Measurements from ENCODE around the gene ZNF837.

ZNF837 gene

DNA sequence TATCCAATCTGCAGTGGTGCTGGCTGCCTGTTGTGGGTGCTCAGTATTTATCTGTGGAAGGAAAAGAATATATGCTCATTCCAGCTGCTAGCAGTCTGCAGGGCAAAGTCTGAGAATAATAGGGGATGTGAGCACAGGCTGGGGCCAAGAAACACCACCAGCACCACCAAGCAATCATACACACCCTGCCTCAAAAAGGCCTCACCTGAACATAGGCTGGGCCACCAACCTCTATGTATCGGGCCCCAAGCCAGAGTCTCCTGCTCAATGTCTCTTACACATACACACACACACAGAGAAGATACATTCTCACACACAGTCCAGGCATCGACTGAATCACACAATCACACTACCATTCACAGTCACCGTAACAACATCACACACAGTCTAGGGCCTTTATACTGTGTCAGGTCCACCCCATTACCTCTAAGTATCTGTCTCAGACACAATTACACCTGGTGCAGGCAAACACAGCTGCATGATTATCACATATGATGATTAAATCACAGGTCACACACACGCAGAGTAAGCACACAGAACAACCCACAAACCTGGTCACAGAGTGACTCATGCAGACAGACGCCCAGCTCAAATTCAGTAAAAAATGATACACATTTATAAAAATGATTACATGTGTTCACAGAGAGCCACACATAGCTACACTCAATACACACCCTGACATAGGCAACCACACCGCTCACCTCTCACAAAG is 55.4 kb downstream of the ZNF837 start:
- Histone ChIP-seq H3K9me3 (no peaks in the 10 kb centered on the region), H3K9ac (peak overlapping the region; percentile 82), H3K36me3 (peaks cover 20% of the 10 kb centered on the region), H3K4me3 (peak overlapping the region; percentile 92), H3K4me1 (peaks cover 38% of the 10 kb centered on the region), H3K27ac (peak overlapping the region; percentile 75; the same call in 1 of the 2 replicates), H4K20me1 (peaks cover 36% of the 10 kb centered on the region), H3K4me2 (peak overlapping the region; percentile 95), H3K27me3 (no peaks in the 10 kb centered on the region)
- TF ChIP-seq Cebpa-rat (IDR thresholded peaks at IDR 0.05), result no peak

DNA sequence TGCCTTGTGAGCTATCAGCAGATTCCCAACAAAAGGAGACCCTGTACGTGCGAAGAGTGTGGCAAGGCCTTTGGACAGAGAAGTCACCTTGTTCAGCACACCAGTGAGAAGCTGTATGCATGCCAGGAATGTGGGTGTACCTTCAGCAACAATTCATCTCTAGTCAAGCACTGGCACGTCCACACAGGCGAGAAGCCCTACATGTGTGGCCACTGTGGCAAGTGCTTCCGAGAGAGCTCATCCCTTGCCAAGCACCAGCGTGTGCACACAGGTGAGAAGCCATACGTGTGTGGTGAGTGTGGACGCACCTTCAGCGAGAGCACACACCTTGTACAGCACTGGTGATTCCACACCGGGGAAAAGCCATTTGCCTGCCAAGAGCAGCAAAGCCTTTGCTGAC is 61.6 kb downstream of the ZNF837 start:
- TF ChIP-seq Cebpa-rat (IDR thresholded peaks at IDR 0.05), result no peak
- H3K27me3 ChIP-seq, result no peaks in the 10 kb centered on the region
- no peaks in the 10 kb centered on the region for H3K4me1 ChIP-seq
- H3K27ac ChIP-seq, result no peak overlapping the region
- peaks cover 60% of the 10 kb centered on the region for H3K36me3 ChIP-seq
- H3K9ac ChIP-seq, result no peak overlapping the region
- H3K9me3 ChIP-seq, result no peaks in the 10 kb centered on the region
- no peak overlapping the region for H3K4me3 ChIP-seq
- no peak overlapping the region for H3K4me2 ChIP-seq
- peaks cover 87% of the 10 kb centered on the region for H4K20me1 ChIP-seq

DNA sequence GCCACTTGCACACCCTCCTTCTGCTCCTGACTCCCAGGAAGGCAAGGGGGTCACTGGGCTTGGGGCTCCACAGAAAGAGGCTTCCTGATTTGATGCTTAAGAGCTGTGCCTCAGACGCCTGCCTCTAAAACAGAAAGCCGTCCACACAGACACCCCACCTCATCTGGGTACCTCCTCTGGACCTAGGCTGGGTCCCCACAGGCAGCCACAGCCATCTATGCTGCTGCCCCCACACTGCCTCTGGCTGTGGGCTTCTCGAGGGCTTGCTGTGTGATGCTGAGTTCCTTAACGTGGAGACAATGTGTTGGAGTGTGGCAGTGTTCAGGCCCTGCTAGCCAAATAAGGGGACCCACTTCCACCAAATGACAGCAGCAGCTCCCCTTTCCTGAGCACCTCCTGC is 62.5 kb downstream of the ZNF837 start:
- H3K4me3 ChIP-seq, result no peak overlapping the region
- no peak for TF ChIP-seq Cebpa-rat (IDR thresholded peaks at IDR 0.05)
- H3K4me1 ChIP-seq, result no peaks in the 10 kb centered on the region
- peaks cover 68% of the 10 kb centered on the region for H3K36me3 ChIP-seq
- no peak overlapping the region for H3K27ac ChIP-seq
- peaks cover 89% of the 10 kb centered on the region for H4K20me1 ChIP-seq
- H3K9ac ChIP-seq, result no peak overlapping the region
- H3K9me3 ChIP-seq, result no peaks in the 10 kb centered on the region
- no peak overlapping the region for H3K4me2 ChIP-seq
- H3K27me3 ChIP-seq, result no peaks in the 10 kb centered on the region

Measured in BLaER1 (cell line).